Colonic mucosa (tissue), 4 donors: ENCODE results near the gene ABCA7. TPM values are rescaled to one million over a fixed set of nuclear protein-coding genes. Genes with fewer than 3 reads are reported as not detected.
A peak's percentile ranks its signal among the peaks of the same experiment; 100 is the strongest.

ENCODE experiments used
- DNase-seq: peaks from one replicate; pipeline ENCODE4 v3.0.0-alpha.2; 2020
- H3K27ac ChIP-seq: fragments of 200-600 bp; one replicate; pipeline ENCODE4 v1.8.0; 2021
- H3K27me3 ChIP-seq: fragments of 200-600 bp; one replicate; pipeline ENCODE4 v1.8.0; 2021
- H3K36me3 ChIP-seq: fragments of 200-600 bp; one replicate; pipeline ENCODE4 v1.8.0; 2021
- H3K4me1 ChIP-seq: fragments of 200-600 bp; one replicate; pipeline ENCODE4 v1.8.0; 2021; ENCODE audit warnings: mild to moderate bottlenecking
- H3K4me3 ChIP-seq: fragments of 200-600 bp; one replicate; pipeline ENCODE4 v1.8.0; 2021
- H3K9ac ChIP-seq, 2 donors: one replicate each; pipeline ENCODE4 v1.7.0; 2013; ENCODE audit warnings: control low read depth in 2 of 2, low read depth in 2 of 2, low read length in 2 of 2
- H3K9me3 ChIP-seq: fragments of 200-600 bp; one replicate; pipeline ENCODE4 v1.8.0; 2021
- intact Hi-C: fragments of 100-400 bp; cut with DNase I; formaldehyde crosslinking; loops from one replicate; pipeline ENCODE4 v1.14.1; 2022
- total RNA-seq, 2 donors: library from RNA; stranded (reverse); fragmentation: NEBNext Ultra II Directional in 1 of 2; extraction: Animal tissue kit (Norgen Biotek cat#: 25700) in 1 of 2; gene quantifications; one replicate each; pipeline ENCODE4 v1.2.1, GENCODE V29; 2021
- TF ChIP-seq, protein P1 (sequence below): fragments of 200-600 bp; IDR thresholded peaks from one replicate; pipeline ENCODE4 v1.8.0; 2022; ENCODE audit warnings: antibody characterized with exemption, mild to moderate bottlenecking
- donor health status: healthy.
- donor health status: DM: no; HTN: no; CAD: no.
- donor health status: DM: no; HTN: no; CAD: no.

ABCA7 gene
- total RNA-seq, 2 donors from 2014 or later: 23.9 to 31.6 TPM

DNA sequence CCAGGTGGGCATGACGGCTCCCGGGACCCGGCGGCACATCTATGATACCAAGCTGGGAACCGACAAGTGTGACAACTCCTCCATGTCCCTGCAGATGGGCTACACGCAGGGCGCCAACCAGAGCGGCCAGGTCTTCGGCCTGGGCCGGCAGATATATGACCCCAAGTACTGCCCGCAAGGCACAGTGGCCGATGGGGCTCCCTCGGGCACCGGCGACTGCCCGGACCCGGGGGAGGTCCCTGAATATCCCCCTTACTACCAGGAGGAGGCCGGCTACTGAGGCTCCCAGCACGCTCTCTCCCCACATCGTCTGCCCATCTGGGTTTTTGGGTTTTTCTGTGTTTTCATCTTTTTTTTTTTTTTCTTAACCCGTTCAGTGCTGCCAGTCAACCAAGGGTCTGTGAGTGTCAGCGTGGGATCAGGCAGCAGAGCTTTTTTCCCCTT, 2.3 kb upstream of the ABCA7 start:
- H3K36me3 ChIP-seq: peaks cover under 1% of the 10 kb centered on the region
- H3K4me3 ChIP-seq: no peak overlapping the region
- peaks cover 20% of the 10 kb centered on the region for H3K4me1 ChIP-seq
- no peak for DNase-seq
- intact Hi-C loops: no loop called here
- TF ChIP-seq, protein P1, sequence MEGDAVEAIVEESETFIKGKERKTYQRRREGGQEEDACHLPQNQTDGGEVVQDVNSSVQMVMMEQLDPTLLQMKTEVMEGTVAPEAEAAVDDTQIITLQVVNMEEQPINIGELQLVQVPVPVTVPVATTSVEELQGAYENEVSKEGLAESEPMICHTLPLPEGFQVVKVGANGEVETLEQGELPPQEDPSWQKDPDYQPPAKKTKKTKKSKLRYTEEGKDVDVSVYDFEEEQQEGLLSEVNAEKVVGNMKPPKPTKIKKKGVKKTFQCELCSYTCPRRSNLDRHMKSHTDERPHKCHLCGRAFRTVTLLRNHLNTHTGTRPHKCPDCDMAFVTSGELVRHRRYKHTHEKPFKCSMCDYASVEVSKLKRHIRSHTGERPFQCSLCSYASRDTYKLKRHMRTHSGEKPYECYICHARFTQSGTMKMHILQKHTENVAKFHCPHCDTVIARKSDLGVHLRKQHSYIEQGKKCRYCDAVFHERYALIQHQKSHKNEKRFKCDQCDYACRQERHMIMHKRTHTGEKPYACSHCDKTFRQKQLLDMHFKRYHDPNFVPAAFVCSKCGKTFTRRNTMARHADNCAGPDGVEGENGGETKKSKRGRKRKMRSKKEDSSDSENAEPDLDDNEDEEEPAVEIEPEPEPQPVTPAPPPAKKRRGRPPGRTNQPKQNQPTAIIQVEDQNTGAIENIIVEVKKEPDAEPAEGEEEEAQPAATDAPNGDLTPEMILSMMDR: no peak
- no peak overlapping the region for H3K9ac ChIP-seq
- peak overlapping the region; percentile 76 for H3K27ac ChIP-seq
- H3K27me3 ChIP-seq: no peaks in the 10 kb centered on the region
- no peaks in the 10 kb centered on the region for H3K9me3 ChIP-seq

DNA sequence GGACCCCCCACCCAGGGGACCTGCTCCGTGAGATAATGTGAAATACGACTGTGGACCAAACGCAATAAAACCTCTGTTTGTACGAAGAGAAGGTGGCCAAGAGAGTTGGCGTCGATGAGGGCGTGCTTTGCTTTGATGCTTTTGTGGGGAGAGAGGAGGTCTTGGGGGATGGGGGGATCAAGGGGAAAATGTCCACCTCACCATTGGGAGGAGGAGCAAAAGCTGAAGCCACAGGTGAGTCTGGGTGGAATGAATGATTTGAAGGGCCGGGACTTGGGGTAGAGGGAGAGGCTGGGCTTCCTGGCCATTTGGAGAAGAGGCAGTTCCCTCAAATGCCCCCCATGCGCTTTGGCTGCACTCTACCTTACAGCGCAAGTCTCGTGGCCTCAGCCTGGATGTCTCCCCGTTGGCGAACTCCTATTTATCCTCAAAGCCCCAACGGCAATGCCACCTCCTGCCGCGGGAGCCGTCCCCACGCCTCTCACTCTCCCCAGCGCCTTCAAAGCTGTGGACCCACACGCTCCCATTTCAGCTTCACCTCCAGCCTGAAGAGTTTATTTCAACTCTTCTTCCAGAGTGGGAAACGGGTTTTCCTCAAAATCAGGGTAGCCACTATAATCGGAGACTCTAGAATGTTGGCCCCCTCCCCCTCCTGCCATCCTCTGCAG, 795 bp upstream of the ABCA7 start:
- Histone ChIP-seq H3K9me3 (no peaks in the 10 kb centered on the region), H3K27ac (peak overlapping the region; percentile 76), H3K4me3 (peak overlapping the region; percentile 52), H3K27me3 (no peaks in the 10 kb centered on the region), H3K4me1 (peaks cover 23% of the 10 kb centered on the region), H3K9ac (peak overlapping the region; percentile 34 to 39), H3K36me3 (no peaks in the 10 kb centered on the region)
- TF ChIP-seq, protein P1: no peak
- intact Hi-C loops: no loop called here
- DNase-seq: no peak

DNA sequence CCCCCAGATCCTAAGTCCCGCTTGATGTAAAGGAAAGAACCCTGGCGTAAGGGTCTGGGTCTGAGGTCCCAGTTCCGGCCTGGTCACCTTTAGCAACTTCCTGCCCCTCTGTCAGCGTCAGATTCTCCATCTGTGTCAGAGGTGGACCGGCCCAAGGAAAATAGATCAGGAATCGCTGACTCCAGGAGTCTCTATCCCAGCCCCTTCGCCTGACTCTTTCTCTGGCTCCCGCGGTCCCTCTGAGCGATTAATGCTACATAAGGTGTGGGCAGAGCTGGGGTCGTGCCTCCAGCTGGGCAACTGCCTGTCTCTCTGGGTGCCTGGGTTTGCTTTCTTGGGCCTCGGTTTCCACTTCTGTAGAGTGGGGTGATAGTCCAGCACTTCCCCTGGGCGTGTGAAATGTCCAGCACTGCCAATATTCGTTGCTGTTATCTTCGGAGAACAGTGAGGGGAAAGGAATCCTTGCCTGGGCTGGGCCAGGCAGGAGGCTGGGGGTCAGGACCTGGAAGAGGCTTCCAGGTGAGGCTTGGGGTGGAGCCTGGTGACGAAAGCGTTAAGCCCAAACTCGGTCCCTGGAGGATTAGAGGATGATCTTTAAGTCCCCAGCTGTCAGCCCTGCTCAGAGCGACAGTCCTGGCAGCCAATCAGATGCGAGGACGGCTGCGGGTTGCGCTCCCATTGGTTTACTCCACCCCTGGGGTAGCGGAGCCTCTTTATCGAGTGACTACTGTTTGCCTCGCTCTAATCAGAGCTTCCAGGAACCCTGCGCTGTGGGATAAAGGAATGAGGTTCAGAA, 767 bp downstream of the ABCA7 start:
- Histone ChIP-seq H3K4me1 (peaks cover 23% of the 10 kb centered on the region), H3K9ac (peak overlapping the region; percentile 74 to 86)

DNA sequence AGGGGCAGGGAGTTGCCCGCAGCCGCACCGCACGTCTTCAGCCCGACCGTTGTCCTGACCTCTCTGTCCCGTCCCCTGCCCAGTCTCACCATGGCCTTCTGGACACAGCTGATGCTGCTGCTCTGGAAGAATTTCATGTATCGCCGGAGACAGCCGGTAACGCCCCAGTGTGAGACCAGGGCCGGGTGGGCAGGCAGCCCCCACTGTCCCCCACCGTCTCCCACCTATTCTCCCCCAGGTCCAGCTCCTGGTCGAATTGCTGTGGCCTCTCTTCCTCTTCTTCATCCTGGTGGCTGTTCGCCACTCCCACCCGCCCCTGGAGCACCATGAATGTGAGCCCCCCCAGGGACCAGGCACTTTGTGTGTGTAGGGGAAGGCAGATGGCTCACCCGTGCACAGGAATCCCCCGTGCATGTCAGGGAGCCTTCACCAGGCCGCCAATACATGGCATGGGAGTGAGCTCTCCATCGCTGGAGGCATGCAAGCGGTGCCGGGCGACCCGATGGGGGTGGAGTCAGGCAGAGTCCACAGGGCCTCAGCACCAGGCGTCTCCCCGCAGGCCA, 1.4 kb downstream of the ABCA7 start:
- peaks cover 23% of the 10 kb centered on the region for H3K4me1 ChIP-seq
- H3K9me3 ChIP-seq: no peaks in the 10 kb centered on the region
- H3K9ac ChIP-seq: peak overlapping the region; percentile 64 to 70
- TF ChIP-seq, protein P1: no peak
- peak overlapping the region; percentile 76 for H3K27ac ChIP-seq
- no peaks in the 10 kb centered on the region for H3K36me3 ChIP-seq
- no peaks in the 10 kb centered on the region for H3K27me3 ChIP-seq
- DNase-seq: no peak
- intact Hi-C loops: no loop called here
- peak overlapping the region; percentile 52 for H3K4me3 ChIP-seq

More for the DNA sequence above, 767 bp downstream of the ABCA7 start:
- peak; percentile 95 for DNase-seq
- no peaks in the 10 kb centered on the region for H3K36me3 ChIP-seq
- H3K4me3 ChIP-seq: peak overlapping the region; percentile 52
- no peaks in the 10 kb centered on the region for H3K27me3 ChIP-seq
- H3K27ac ChIP-seq: peak overlapping the region; percentile 76
- no peaks in the 10 kb centered on the region for H3K9me3 ChIP-seq
- TF ChIP-seq, protein P1: no peak
- intact Hi-C loops: no loop called here

DNA sequence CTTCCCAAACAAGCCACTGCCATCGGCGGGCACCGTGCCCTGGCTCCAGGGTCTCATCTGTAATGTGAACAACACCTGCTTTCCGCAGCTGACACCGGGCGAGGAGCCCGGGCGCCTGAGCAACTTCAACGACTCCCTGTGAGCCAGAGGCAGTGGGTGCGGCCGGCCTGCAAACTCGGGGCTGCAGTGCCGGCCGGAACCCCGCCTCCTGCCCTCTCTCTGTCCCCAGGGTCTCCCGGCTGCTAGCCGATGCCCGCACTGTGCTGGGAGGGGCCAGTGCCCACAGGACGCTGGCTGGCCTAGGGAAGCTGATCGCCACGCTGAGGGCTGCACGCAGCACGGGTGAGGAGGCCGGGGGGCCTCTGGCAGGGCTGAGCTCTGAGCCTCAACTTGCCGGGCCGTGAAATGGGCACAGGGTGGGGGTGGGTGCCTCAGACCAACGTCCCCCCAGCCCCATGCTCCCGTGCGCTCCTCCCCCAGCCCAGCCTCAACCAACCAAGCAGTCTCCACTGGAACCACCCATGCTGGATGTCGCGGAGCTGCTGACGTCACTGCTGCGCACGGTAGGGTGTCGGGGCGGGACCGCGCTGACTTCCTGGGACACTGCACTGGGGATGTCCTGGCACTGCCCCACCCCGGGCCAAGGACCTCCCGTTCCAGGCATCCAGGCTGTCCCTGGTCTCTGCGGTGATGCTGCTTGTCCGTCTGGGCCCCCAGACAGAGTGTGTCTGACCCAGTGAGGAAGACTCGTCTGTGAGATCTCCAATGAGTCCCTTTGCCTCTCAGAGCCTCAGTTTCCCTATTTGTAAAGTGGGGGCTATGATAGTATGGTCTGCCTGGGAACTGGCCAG, 2.2 kb downstream of the ABCA7 start:
- Histone ChIP-seq H3K4me3 (peak overlapping the region; percentile 52), H3K4me1 (peaks cover 23% of the 10 kb centered on the region), H3K9ac (peak overlapping the region; percentile 64 to 70), H3K27me3 (no peaks in the 10 kb centered on the region), H3K27ac (peak overlapping the region; percentile 76), H3K9me3 (no peaks in the 10 kb centered on the region), H3K36me3 (no peaks in the 10 kb centered on the region)
- intact Hi-C loops: no loop called here
- peak; percentile 82 for DNase-seq
- TF ChIP-seq, protein P1: no peak
